Measurements from ENCODE around the gene BACH1. TPM values are rescaled to one million over a fixed set of nuclear protein-coding genes. Genes with fewer than 3 reads are reported as not detected.
A peak's percentile ranks its signal among the peaks of the same experiment; 100 is the strongest.

BACH1 gene
- total and polyA plus RNA-seq, 2 of the 8 experiments (the other 6 are each of a cell fraction or from before 2014, with no cell fraction given) = 6.9 to 50.7 TPM

DNA sequence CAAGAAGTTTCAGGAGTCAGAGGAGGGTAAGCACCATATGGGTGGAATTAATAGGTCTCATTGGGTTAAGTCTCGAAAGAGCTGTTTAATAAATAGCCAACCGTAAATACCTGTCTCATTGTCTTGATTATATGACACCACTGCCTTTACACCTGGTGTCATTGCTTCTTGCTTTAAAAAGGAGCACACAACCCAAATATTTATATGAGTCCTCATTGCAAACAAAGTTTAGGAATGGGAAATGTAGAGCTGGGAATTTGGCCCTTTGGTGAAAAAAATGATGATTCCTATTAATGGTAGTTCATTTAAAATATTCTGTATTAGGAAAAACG lies 2.1 kb downstream of the BACH1 start:
- Histone ChIP-seq H3K27ac (ENCODE audit: low read depth, low read length) (no peak overlapping the region), H4K91ac (replicated peaks; ENCODE audit: insufficient read length, low read length) (no peak overlapping the region), H2AK5ac (ENCODE audit: low read depth, low read length) (no peak overlapping the region), H3K4ac (replicated peaks; ENCODE audit: insufficient read length, low read depth, low read length) (no peak overlapping the region), H2AFZ (ENCODE audit: low read length) (no peak overlapping the region), H2BK20ac (ENCODE audit: low read length) (no peak overlapping the region), H3K36me3 (ENCODE audit: control insufficient read depth in 2 of 4, insufficient read depth in 4 of 4, low read length in 3 of 4) (no peaks in the 10 kb centered on the region), H3K18ac (ENCODE audit: extremely low read depth, low read length) (no peak overlapping the region; the same call in 1 of the 2 replicates), H3K27me3 (replicated peaks in 1 of 4; ENCODE audit: control insufficient read depth in 3 of 4, extremely low read depth in 1 of 4, insufficient read depth in 3 of 4, low read length in 3 of 4) (peaks cover 0 to 7% (median 4%) of the 10 kb centered on the region in 4 experiments; a peak in 3 of 7 replicates), H3K79me1 (ENCODE audit: low read depth, low read length) (peaks cover 6% of the 10 kb centered on the region; the same call in 1 of the 2 replicates), H3K56ac (replicated peaks; ENCODE audit: insufficient read length, low read depth, low read length) (no peak overlapping the region), H3K9me3 (ENCODE audit: insufficient read depth in 2 of 2, low read depth in 1 of 2, low read length in 1 of 2) (no peaks in the 10 kb centered on the region), H2BK12ac (ENCODE audit: low read depth, low read length) (no peak overlapping the region), H3K23me2 (ENCODE audit: low read depth, low read length) (peaks cover 15% of the 10 kb centered on the region), H4K20me1 (replicated peaks in 1 of 2; ENCODE audit: control insufficient read depth in 1 of 2, insufficient read depth in 2 of 2, low read length in 2 of 2) (peaks cover 6 to 7% of the 10 kb centered on the region in 2 experiments), H2BK5ac (ENCODE audit: low read depth, low read length) (no peak overlapping the region), H3K9ac (replicated peaks in 1 of 4; ENCODE audit: extremely low read depth in 1 of 4, low read depth in 3 of 4, low read length in 3 of 4) (no peak overlapping the region), H4K5ac (ENCODE audit: insufficient read length, low read depth, low read length) (no peak overlapping the region), H2BK120ac (replicated peaks; ENCODE audit: low read depth, low read length) (no peak overlapping the region), H3K4me1 (replicated peaks in 1 of 4; ENCODE audit: control insufficient read depth in 3 of 4, insufficient read depth in 4 of 4, low read length in 3 of 4) (peaks cover 0 to 14% (median 8%) of the 10 kb centered on the region in 4 experiments; a peak in 5 of 7 replicates), H2BK15ac (ENCODE audit: low read length) (no peak overlapping the region), H3K4me3 (ENCODE audit: extremely low read depth in 1 of 4, insufficient read depth in 2 of 4, low read depth in 3 of 4, low read length in 4 of 4) (peak overlapping the region; percentile 77 to 94 (median 88); a peak in 6 of 8 replicates), H4K8ac (ENCODE audit: extremely low read depth, insufficient read depth, low read length) (no peak overlapping the region), H3K79me2 (ENCODE audit: control insufficient read depth in 1 of 2, insufficient read depth in 2 of 2, low read length in 2 of 2) (peaks cover 8 to 65% of the 10 kb centered on the region in 2 experiments; a peak in 3 of 4 replicates), H3K4me2 (ENCODE audit: insufficient read depth in 1 of 2, low read depth in 2 of 2, low read length in 2 of 2) (peak overlapping the region; percentile 87 to 100), H3K14ac (ENCODE audit: insufficient read length) (no peak overlapping the region), H3K23ac (ENCODE audit: insufficient read length) (no peak overlapping the region)
- ChIA-PET CTCF (ENCODE audit: partially characterized antibody) (interaction anchor here (1.1 to 1.9 kb wide), 5 partner anchors 15 to 75 kb away, joined by 3 to 6 read pairs (median 4); no protein-coding TSS in a partner anchor), POLR2A (ENCODE audit: partially characterized antibody) (interaction anchor here (1.2 to 3.2 kb wide), 9 partner anchors 9 to 196 kb away, joined by 3 to 10 read pairs (median 6); no protein-coding TSS in a partner anchor)
- FAIRE-seq = no peak
- WGBS, 2 experiments (ENCODE audit: extremely low coverage in 1 of 2, insufficient coverage in 1 of 2, insufficient read length in 1 of 2, insufficient replicate concordance in 2 of 2, low coverage in 1 of 2, low lambda C conversion rate in 2 of 2, missing lambda C conversion rate in 1 of 2) = 69% methylated on average over 3 of the region's 3 CpGs; no CpG with 5 or more reads in 1 of the 2 experiments
- TF ChIP-seq KDM1A (IDR thresholded peaks at IDR 0.05; ENCODE audit: borderline replicate concordance, low read length) = no peak
- no peak for TF ChIP-seq EP300 (IDR thresholded peaks at IDR 0.05; ENCODE audit: borderline replicate concordance in 1 of 2, low read depth in 2 of 2, low read length in 2 of 2)
- TF ChIP-seq SIX5 (IDR thresholded peaks at IDR 0.05; ENCODE audit: low read depth, low read length) = no peak
- TF ChIP-seq, protein P1, sequence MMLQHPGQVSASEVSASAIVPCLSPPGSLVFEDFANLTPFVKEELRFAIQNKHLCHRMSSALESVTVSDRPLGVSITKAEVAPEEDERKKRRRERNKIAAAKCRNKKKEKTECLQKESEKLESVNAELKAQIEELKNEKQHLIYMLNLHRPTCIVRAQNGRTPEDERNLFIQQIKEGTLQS (IDR thresholded peaks at IDR 0.05; ENCODE audit: insufficient read depth, low read depth, low read length) = no peak
- TF ChIP-seq KDM4A (IDR thresholded peaks at IDR 0.05; ENCODE audit: low read depth, low read length, severe bottlenecking) = no peak
- no peak for TF ChIP-seq GTF2F1 (IDR thresholded peaks at IDR 0.05; ENCODE audit: borderline replicate concordance, low read depth, low read length)
- TF ChIP-seq SUZ12 (IDR thresholded peaks at IDR 0.05; ENCODE audit: low read length) = no peak
- no peak for TF ChIP-seq PHF8 (conservative IDR thresholded peaks at IDR 0.05; ENCODE audit: low read depth, low read length)
- no peak for TF ChIP-seq RBBP5 (IDR thresholded peaks at IDR 0.05; ENCODE audit: borderline replicate concordance, low read depth, low read length)
- no peak for TF ChIP-seq CEBPB (IDR thresholded peaks at IDR 0.05; ENCODE audit: low read depth, low read length)
- TF ChIP-seq RAD21 (IDR thresholded peaks at IDR 0.05 in 1 of 2, conservative IDR thresholded peaks at IDR 0.05 in 1 of 2; ENCODE audit: low read depth in 2 of 2, low read length in 2 of 2) = no peak
- no peak for DNase-seq (ENCODE audit: low read depth in 1 of 2, low spot score in 2 of 2)

Measured in H1 (cell line).